GM12874 (cell line): Measurements from ENCODE around the gene CDKN2C.

ENCODE experiments used
- TF ChIP-seq, protein P1 (sequence below): IDR thresholded peaks from 2 replicates; pipeline ENCODE4 v1.5.1; 2011; ENCODE audit warnings: low read depth, mild to moderate bottlenecking, control low read depth, low read length, moderate library complexity; ENCODE audit not compliant: insufficient read depth

The CDKN2C gene

DNA sequence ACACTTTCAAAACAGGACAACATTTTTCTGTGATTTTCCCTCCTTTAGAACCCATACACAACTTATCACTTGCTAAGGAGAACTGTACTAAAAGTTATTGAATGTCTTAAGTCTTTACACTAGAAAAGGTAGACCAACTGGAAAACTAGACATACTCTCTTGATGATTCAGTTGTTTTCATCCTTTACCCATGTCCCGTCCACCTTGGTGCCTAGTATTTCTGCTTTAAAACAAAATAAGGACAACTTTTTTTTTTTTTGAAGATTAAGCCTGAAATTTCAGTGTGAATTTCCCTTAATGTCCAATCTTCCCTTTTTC lies 4.5 kb downstream of the CDKN2C start:
- TF ChIP-seq, protein P1, sequence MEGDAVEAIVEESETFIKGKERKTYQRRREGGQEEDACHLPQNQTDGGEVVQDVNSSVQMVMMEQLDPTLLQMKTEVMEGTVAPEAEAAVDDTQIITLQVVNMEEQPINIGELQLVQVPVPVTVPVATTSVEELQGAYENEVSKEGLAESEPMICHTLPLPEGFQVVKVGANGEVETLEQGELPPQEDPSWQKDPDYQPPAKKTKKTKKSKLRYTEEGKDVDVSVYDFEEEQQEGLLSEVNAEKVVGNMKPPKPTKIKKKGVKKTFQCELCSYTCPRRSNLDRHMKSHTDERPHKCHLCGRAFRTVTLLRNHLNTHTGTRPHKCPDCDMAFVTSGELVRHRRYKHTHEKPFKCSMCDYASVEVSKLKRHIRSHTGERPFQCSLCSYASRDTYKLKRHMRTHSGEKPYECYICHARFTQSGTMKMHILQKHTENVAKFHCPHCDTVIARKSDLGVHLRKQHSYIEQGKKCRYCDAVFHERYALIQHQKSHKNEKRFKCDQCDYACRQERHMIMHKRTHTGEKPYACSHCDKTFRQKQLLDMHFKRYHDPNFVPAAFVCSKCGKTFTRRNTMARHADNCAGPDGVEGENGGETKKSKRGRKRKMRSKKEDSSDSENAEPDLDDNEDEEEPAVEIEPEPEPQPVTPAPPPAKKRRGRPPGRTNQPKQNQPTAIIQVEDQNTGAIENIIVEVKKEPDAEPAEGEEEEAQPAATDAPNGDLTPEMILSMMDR = no peak

DNA sequence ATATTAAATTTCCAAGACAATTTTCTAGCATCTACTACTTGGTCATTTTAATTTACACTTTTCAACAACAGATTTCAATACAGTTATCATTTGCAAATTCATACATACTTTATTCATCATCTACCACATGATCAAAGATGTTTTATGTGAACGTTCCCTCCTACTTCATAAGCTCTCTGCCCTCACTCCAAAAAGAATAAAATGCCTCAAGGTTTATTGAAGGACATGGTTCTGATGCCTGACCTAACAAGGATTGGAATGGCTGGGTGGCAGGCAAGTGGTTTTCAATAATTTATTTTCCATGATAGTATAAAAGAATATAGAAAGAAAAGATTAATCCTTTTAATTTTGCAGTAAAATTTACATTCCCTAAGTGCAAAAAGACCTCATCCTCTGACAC lies 5.4 kb downstream of the CDKN2C start:
- TF ChIP-seq, protein P1 = no peak

DNA sequence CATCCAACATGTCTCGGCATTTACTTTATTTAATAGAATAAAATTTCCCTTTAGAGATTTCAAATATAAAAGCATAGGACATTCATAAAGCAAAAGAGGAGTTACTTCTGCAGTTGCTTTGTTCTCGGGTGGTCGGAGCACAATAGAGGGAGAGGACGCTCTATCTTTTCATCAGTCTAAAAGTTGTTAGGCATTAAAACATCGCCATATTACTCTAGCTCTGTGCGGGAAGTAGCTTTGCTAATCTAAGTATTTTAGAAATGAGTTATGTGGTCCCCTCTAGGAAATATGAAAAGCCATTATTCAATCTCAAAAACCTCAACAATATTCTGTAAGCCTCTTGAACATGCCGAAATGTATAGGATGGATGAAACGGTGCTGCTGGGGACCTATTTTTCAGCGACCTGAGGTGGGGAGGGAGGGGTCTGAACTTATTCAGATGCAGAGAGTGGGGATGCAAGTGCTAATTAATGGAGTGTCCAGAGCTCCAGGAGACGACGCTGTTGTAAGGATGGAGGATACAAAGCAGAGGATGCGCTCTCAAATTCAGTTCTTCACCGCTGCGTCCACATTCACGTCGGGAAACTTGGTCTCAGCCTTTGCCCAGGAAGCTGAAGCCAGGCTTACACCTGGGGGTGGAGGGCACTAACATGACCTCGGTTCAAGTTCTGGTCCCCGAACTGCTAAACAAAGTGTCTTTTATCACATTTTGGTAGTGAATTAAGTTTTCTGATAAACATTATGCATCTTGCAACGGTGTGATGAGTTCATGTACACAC lies 6.3 kb downstream of the CDKN2C start:
- TF ChIP-seq, protein P1 = no peak

DNA sequence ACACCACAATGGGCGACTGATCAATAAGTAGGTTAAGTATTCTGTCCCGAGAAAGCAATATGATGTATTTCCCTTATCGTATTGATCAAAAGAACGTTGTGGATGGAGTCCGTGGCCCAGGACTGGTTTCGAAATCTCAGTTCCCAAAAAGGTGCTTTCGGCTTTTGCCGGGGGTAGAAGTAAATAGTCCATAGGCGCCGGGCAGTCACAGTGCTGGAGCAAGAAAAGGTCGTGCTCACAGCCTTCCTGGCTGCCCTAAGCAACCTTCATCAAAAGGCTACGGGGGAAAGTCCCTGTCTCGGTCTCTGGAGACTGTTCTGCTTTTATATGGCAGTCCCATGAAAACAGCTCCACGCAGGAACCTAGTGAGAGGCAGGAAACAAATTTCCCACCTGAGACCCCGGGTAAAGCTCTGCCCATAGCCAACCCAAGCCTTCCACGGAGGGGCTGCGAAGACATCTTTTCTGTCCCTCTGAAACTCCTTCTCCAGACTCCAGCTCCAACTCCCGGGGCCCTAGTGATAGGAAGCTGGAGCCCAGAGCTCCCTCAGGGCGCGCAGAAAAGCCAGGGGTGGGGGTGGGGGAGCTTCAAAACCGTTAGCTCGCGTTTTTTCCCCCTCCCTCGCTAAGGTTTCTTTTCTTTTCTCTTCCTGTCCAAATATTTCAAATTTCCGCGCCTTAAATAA lies 7.0 kb downstream of the CDKN2C start:
- TF ChIP-seq, protein P1 = no peak

DNA sequence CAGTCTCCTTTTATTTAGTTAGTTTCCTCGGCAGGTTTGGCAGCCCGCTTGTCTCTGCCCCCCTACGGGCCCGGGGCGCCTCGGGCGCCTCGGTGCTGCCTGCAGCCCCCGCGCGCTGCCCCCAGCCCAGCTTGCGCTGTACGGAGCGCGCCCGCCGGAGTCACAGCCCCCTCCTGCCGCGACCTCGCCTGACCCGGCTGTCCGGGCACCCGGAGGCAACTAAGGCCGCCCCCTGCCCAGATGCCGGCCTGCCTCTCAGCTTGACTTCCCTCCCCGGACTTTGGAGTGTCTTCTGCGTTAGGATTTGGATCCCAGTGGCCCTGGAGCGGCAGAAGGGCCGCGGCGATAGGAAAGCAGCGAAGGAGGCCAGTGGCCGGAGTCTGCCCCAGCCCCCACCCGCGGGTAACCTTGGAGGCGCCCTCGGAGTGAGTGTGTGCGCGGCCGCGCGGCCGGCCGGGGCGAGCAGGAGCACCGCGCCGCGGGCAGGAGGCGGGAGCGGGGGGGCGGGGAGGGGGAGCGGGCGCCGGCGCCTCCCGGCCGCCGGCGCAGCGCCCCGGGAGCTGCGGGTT lies 7.6 kb downstream of the CDKN2C start:
- TF ChIP-seq, protein P1 = no peak

DNA sequence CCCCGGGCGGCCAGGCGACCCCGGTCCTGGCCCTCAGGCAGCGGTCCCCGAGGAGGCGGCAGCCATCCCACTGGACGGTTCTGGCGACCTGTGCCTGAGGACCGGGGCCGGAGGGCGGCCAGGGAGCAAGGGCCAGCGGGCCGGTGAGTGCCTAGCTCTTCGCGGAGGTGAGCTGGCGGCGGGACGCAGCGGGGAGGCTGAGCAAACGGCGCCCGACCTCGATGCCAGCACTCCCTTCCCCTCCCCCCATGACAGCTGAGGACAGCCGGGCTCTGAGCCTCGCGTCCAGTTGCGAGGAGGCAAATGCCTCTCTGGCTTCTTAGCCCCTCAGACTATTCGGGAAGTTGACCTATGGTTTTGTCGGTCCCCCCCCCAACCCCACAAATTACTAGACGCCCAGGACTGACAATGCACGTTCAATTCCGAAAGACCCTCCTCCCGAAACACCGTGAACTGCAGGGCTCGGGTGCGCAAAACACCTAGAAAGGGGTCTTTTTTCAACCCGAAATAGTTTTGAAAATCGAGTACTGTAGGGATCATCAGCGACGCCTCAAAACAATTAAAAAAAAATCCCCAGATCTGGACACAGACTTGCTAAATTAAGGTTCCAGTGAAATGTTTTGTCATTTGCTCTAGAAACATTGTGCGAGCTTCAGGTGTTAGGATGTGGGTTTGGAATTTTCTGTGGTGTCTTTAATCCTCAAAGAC lies 8.3 kb downstream of the CDKN2C start:
- TF ChIP-seq, protein P1 = no peak
